ENCODE results near the gene EEF1G.

Gene EEF1G

DNA sequence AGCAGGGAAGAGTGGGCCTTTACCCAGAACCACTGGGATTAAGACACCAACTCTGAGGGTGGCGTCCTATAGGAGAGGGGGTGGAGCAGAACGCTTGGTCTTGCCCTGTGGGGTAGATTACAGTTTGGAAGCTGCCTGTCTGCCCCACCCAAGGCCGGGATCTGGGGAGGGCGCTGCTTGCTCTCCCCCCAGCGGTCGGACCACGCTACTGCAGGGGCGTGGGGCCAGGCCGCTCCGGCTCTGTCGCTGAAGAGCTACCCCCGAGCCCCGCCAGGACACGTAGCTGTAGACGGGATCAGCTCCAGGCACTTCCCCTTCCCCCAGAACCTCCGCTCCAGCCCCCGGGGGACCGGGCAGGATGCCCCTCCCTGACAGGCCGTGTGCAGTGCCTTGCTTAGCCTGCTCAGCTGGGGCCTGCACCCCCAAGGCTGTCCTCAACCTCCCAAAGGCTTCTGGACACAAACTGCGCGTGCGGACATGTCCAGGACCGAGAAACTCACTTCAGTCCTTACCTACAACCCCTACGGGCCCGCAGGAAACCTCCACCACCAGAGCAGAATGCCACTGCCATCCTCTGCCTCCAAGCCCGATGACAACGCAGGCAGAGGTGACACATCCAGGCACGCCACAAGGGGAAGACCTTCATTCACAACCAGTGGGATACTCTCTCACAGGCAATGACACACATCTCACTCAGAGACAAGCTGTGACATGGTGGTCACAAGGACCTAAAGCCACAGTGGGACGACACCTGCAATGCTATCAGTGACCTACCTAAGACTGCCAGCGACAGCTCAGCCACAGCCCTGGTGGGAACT lies 30.7 kb downstream of the EEF1G start:
- Histone ChIP-seq H3K36me3 (ENCODE audit: control insufficient read depth in 1 of 2, insufficient read depth in 2 of 2, low read length in 2 of 2) (no peaks in the 10 kb centered on the region), H3K27ac (ENCODE audit: low read length) (peak overlapping the region; percentile 94), H3K4me1 (ENCODE audit: control insufficient read depth in 1 of 2, insufficient read depth in 2 of 2, low read length in 2 of 2) (peaks cover 35 to 62% of the 10 kb centered on the region in 2 donors), H3K4me3 (ENCODE audit: low read depth in 1 of 2, low read length in 2 of 2) (peak overlapping the region; percentile 90 to 100), H3K9me3 (ENCODE audit: control insufficient read depth in 1 of 2, low read length in 2 of 2) (no peaks in the 10 kb centered on the region), H3K27me3 (ENCODE audit: low read depth, low read length) (no peaks in the 10 kb centered on the region)

DNA sequence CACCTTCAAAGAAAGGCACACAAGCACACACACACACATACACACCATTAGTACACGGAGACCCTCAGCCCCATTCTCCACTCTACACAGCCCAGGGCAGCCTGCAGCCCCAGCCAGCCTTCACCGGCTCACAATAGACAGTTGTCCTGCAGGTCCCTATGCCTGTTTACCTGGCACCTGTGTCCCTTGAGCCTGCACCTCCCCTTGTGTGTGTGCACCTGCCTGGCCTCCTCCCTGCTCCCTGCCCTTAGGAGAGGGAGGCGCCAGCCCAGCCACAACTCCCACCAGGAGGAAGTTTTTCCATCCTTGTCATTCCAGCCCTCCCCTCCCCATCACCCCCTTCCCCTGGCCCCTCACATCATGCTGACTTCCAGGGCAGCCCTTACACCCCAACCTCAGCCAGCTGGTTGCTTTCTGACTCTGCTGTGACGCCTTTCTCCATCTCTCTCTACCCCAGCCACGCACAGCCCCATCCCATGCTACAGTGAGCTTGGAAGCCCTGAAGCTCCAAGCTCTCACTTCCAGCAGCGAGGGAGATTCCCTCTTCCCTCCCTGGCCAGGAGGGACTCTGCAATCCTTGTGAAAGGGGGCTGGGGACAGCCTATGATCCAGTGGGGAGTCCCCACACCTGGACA lies 31.5 kb downstream of the EEF1G start:
- Histone ChIP-seq H3K36me3 (ENCODE audit: control insufficient read depth in 1 of 2, insufficient read depth in 2 of 2, low read length in 2 of 2) (no peaks in the 10 kb centered on the region), H3K27ac (ENCODE audit: low read length) (peak overlapping the region; percentile 94), H3K27me3 (ENCODE audit: low read depth, low read length) (no peaks in the 10 kb centered on the region), H3K9me3 (ENCODE audit: control insufficient read depth in 1 of 2, low read length in 2 of 2) (no peaks in the 10 kb centered on the region), H3K4me3 (ENCODE audit: low read depth in 1 of 2, low read length in 2 of 2) (peak overlapping the region; percentile 90 to 100), H3K4me1 (ENCODE audit: control insufficient read depth in 1 of 2, insufficient read depth in 2 of 2, low read length in 2 of 2) (peaks cover 37 to 63% of the 10 kb centered on the region in 2 donors)

DNA sequence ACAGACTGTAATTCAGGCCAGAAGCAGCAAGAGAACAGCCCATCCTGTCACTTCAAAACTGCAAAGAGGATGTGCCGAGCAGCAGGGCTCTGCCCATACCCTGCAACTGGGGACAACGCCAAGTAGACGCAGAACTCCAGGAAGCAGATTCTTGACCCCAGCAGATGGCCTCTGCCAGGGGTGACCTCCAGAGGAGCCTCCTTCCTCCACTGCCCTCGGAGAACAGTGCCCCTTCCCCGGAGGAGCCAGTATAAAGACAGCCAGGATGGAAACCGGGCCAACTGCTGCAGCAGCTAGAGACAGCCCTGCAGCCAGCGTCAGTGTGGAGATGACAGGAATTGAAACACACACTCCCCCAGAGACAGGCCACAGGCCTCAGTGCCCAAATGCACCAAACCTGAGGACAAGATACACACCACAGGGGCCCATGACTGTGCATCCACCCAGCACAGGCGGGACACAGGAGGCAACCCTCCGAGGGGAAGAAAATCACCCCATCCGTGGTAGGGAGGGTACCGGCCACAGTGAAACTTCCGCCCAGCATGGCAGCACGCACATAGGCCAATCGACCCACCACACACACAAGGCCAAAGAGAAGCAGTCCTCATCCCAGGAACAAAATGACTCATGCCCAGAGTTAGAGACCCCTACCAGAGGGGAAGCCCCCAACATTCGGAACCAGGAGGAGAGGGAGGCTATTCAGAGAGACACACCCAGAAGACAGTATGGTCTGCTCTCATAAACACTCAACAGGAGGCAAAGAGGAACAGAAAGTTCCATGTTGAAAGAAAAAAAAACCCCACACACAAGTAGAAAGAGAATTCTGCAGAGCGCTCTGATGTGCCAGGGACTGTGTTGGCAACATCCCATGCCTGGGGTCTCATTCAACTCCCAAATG lies 32.6 kb downstream of the EEF1G start:
- Histone ChIP-seq H3K4me1 (ENCODE audit: control insufficient read depth in 1 of 2, insufficient read depth in 2 of 2, low read length in 2 of 2) (peaks cover 37 to 71% of the 10 kb centered on the region in 2 donors), H3K9me3 (ENCODE audit: control insufficient read depth in 1 of 2, low read length in 2 of 2) (no peaks in the 10 kb centered on the region), H3K4me3 (ENCODE audit: low read depth in 1 of 2, low read length in 2 of 2) (peak overlapping the region; percentile 90 to 100), H3K27ac (ENCODE audit: low read length) (peak overlapping the region; percentile 94), H3K36me3 (ENCODE audit: control insufficient read depth in 1 of 2, insufficient read depth in 2 of 2, low read length in 2 of 2) (peaks cover 0 to under 1% of the 10 kb centered on the region in 2 donors), H3K27me3 (ENCODE audit: low read depth, low read length) (no peaks in the 10 kb centered on the region)

DNA sequence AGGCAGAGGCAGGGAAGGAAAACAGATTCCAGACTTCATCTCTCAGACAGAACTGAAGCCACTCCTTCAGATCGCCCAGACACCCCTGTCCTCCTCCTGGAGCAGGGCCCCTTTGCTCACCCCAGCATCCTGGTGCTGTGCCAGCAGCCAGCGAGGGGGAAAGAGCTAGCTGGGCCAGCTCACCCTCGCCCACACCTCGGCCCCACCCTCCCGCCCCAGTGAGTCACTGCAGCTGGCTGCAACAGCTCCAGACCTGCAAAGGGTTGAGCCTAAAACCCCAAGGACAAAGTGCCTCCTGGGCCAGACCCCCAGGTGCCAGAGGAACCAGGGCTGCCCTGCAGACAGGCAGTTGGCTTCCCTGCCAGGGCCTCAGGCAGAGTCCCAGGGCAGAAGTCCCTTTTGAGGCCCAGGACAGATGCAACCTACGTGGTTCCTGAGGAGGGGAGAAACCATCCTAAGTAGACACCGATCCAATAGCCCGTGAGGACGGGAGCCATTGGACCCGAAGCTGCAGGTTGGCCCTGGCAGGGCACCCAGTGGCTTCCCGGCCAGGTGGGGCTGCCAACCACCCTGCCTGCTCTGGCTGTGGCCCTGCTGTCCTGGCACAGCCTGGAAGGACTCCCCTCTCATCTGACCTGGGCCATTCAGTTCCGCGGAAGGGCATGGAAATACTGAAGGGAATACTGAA lies 34.3 kb downstream of the EEF1G start:
- H3K4me3 ChIP-seq (ENCODE audit: low read depth in 1 of 2, low read length in 2 of 2) = peak overlapping the region; percentile 45 to 59
- H3K27ac ChIP-seq (ENCODE audit: low read length) = peak overlapping the region; percentile 74
- no peaks in the 10 kb centered on the region for H3K27me3 ChIP-seq (ENCODE audit: low read depth, low read length)
- H3K36me3 ChIP-seq (ENCODE audit: control insufficient read depth in 1 of 2, insufficient read depth in 2 of 2, low read length in 2 of 2) = peaks cover 10 to 15% of the 10 kb centered on the region in 2 donors
- no peaks in the 10 kb centered on the region for H3K9me3 ChIP-seq (ENCODE audit: control insufficient read depth in 1 of 2, low read length in 2 of 2)
- H3K4me1 ChIP-seq (ENCODE audit: control insufficient read depth in 1 of 2, insufficient read depth in 2 of 2, low read length in 2 of 2) = peaks cover 37 to 74% of the 10 kb centered on the region in 2 donors

DNA sequence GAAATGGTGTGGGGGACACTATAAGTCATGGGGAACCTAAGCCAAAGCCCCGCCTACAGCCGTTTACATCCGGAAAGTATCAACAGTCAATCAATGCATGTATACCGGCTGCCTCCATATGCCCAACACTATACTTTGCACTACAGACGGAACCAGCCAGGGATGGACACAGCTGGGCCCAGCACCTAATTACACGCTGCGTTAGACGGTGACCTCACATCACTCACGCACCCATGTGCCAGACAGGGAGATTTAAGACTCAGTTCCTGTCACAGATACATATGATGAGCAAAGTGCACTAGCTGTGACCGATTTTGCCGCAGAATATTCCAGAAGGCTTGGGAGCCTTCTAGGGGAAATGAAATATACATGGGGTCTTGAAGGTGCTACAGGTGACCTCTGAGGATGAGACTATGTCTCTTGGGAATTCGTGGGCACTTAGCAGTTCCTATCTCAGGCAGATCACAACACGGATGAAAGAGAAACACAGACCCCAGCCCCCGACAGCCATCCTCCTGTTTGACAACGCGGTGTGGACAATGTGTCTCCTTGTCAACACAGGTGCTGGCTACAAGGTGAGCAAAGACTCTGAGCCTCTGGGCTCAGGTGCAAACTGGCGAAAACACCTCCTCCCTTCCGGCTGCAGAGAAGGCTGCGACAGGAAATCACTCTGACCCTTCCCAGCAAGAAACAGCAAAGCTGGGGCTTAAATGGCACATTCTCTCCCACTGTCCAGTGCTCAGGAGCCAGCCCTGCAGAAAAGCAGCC lies 35.0 kb downstream of the EEF1G start:
- H3K4me1 ChIP-seq (ENCODE audit: control insufficient read depth in 1 of 2, insufficient read depth in 2 of 2, low read length in 2 of 2) = peaks cover 37 to 74% of the 10 kb centered on the region in 2 donors
- H3K9me3 ChIP-seq (ENCODE audit: control insufficient read depth in 1 of 2, low read length in 2 of 2) = no peaks in the 10 kb centered on the region
- H3K4me3 ChIP-seq (ENCODE audit: low read depth in 1 of 2, low read length in 2 of 2) = peak overlapping the region; percentile 45 to 56

DNA sequence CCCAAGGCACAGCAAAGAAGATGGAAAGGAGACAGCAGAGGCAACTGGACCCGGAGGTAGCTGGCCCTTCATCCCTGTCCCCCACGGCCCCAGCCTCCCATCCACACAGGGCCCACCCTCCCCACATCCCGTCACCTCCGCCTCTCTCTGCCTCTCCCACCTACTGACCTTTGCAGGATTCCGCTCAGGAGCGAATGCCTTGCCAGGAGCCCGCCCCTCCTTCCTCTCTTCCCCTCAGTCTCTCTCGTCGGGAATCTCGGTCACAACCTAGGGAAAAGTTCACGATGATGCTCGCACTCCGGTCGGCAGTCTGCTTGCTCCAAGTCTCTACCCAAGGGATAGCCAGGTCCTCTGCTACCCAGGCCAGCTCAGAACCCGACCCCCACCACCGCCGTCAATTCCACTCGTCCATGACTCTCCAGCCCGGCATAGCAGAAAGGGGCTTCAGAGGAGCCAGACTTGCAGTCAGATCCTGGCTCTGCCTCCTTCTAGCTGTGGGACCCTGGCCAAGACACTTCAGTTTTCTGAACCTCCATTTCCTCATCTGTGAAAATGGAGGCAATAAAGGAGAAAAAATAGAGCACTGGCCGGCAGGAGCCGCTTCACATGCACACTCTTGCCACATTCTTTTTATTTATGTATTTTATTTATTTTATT lies 37.3 kb downstream of the EEF1G start:
- peaks cover 40 to 44% of the 10 kb centered on the region in 2 donors for H3K36me3 ChIP-seq (ENCODE audit: control insufficient read depth in 1 of 2, insufficient read depth in 2 of 2, low read length in 2 of 2)
- peaks cover 23 to 61% of the 10 kb centered on the region in 2 donors for H3K4me1 ChIP-seq (ENCODE audit: control insufficient read depth in 1 of 2, insufficient read depth in 2 of 2, low read length in 2 of 2)
- no peak overlapping the region for H3K27ac ChIP-seq (ENCODE audit: low read length)
- H3K4me3 ChIP-seq (ENCODE audit: low read depth in 1 of 2, low read length in 2 of 2) = no peak overlapping the region
- H3K9me3 ChIP-seq (ENCODE audit: control insufficient read depth in 1 of 2, low read length in 2 of 2) = no peaks in the 10 kb centered on the region
- H3K27me3 ChIP-seq (ENCODE audit: low read depth, low read length) = no peaks in the 10 kb centered on the region

More for the DNA sequence above, 35.0 kb downstream of the EEF1G start:
- peak overlapping the region; percentile 65 for H3K27ac ChIP-seq (ENCODE audit: low read length)
- H3K36me3 ChIP-seq (ENCODE audit: control insufficient read depth in 1 of 2, insufficient read depth in 2 of 2, low read length in 2 of 2) = peaks cover 17 to 23% of the 10 kb centered on the region in 2 donors
- no peaks in the 10 kb centered on the region for H3K27me3 ChIP-seq (ENCODE audit: low read depth, low read length)

DNA sequence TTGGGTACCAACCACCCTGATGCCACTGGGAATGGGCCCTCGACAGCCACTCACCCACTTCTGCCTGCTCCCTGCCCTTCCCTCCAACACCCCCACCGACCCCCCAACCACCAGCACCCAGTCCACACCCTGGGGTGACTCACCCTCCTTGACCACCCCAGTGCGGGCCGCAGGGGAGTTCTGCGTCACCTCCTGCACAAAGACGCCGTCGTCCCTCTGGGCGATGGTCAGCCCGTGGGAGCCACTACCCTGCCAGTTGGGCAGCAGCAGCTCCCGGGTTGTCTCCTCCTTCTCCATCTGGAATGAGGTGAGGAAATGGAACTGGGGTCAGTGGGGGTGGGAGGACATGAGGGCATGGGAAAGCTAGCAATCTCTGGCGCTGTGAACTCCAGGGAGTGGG lies 37.9 kb downstream of the EEF1G start:
- Histone ChIP-seq H3K4me3 (ENCODE audit: low read depth in 1 of 2, low read length in 2 of 2) (no peak overlapping the region), H3K27ac (ENCODE audit: low read length) (no peak overlapping the region), H3K4me1 (ENCODE audit: control insufficient read depth in 1 of 2, insufficient read depth in 2 of 2, low read length in 2 of 2) (peaks cover 23 to 55% of the 10 kb centered on the region in 2 donors), H3K9me3 (ENCODE audit: control insufficient read depth in 1 of 2, low read length in 2 of 2) (no peaks in the 10 kb centered on the region), H3K36me3 (ENCODE audit: control insufficient read depth in 1 of 2, insufficient read depth in 2 of 2, low read length in 2 of 2) (peaks cover 46 to 50% of the 10 kb centered on the region in 2 donors), H3K27me3 (ENCODE audit: low read depth, low read length) (no peaks in the 10 kb centered on the region)

DNA sequence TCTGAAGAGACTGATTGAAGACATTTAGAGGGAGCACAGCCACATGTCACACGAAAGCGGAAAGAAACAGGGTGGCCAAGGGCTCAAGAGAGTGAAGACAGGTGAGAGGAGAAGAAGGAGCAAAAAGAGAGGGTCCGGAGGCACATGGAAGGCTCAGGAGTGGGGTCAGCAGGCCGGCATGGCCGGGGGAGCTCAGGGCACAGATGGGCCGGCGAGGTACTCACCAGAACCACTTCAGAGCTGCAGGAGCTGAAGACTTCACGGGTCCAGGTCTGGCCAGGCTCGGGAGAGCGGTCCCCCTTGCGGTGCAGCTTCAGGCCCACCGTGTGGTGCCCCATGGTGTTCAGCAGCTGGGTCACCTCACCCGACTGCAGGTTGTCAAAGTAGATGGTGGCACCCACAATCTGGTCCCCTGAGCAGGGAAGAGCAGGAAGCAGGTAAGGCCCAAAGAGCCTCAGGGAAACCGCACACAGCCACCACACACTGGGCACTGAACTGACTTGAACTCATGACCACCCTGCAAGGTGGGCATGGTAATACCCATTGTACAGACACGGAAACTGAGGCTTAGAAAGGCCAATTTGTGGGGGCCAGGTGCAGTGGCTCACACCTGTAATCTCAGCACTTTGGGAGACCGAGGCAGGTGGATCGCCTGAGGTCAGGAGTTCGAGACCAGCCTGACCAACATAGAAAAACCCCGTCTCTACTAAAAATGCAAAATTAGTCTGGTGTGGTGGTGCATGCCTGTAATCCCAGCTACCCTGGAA lies 38.7 kb downstream of the EEF1G start:
- peaks cover 54 to 58% of the 10 kb centered on the region in 2 donors for H3K36me3 ChIP-seq (ENCODE audit: control insufficient read depth in 1 of 2, insufficient read depth in 2 of 2, low read length in 2 of 2)
- H3K4me1 ChIP-seq (ENCODE audit: control insufficient read depth in 1 of 2, insufficient read depth in 2 of 2, low read length in 2 of 2) = peaks cover 19 to 46% of the 10 kb centered on the region in 2 donors
- H3K27ac ChIP-seq (ENCODE audit: low read length) = no peak overlapping the region

DNA sequence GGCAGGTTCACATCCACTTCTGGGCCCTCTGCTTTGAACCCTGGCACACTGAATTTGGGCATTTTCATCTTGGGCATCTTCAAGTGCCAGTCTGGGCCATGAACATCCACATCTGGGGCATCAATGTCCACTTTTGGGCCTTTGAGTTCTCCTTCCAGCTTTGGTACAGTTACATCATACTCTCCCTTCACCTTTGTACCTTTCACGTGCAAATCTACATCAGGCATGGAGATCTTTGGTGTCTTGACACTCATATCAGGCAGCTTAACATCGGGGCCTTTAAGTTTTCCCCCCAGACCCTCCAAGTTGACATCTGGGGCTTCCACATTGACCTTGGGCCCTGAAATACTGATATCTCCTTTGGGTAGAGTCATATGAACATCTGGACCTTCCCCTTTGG lies 41.6 kb downstream of the EEF1G start:
- peaks cover 0 to 17% of the 10 kb centered on the region in 2 donors for H3K4me1 ChIP-seq (ENCODE audit: control insufficient read depth in 1 of 2, insufficient read depth in 2 of 2, low read length in 2 of 2)
- H3K4me3 ChIP-seq (ENCODE audit: low read depth in 1 of 2, low read length in 2 of 2) = no peak overlapping the region
- no peaks in the 10 kb centered on the region for H3K9me3 ChIP-seq (ENCODE audit: control insufficient read depth in 1 of 2, low read length in 2 of 2)
- H3K27ac ChIP-seq (ENCODE audit: low read length) = no peak overlapping the region
- peaks cover 74 to 80% of the 10 kb centered on the region in 2 donors for H3K36me3 ChIP-seq (ENCODE audit: control insufficient read depth in 1 of 2, insufficient read depth in 2 of 2, low read length in 2 of 2)
- H3K27me3 ChIP-seq (ENCODE audit: low read depth, low read length) = no peaks in the 10 kb centered on the region

More for the DNA sequence above, 38.7 kb downstream of the EEF1G start:
- no peaks in the 10 kb centered on the region for H3K27me3 ChIP-seq (ENCODE audit: low read depth, low read length)
- H3K9me3 ChIP-seq (ENCODE audit: control insufficient read depth in 1 of 2, low read length in 2 of 2) = no peaks in the 10 kb centered on the region
- no peak overlapping the region for H3K4me3 ChIP-seq (ENCODE audit: low read depth in 1 of 2, low read length in 2 of 2)

Measured in muscle layer of duodenum (tissue), 2 donors.